ENCODE measurements around the gene NUDT15.

The NUDT15 gene

DNA sequence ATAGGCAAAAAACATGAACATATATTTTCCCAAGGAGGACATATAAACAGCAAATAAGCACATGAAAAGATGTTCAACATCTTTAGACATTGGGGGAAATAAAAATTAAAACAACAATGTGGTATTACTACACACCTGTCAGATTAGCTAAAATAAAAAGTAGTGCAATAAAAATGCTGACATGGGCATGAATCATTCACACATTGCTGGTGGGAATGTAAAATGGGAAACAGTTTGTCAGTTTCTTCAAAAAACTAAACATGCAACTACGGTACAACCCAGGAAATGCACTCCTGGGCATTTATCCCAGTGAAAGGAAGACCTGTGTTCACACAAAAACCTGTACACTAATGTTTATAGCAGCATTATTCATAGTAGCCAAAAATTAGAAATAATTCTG lies 31.1 kb upstream of the NUDT15 start:
- peaks cover 34% of the 10 kb centered on the region for H3K4me1 ChIP-seq (ENCODE audit: insufficient read depth, low read length)
- no peak overlapping the region for H3K27ac ChIP-seq (ENCODE audit: low read depth, low read length)
- no peaks in the 10 kb centered on the region for H3K9me3 ChIP-seq (ENCODE audit: insufficient read depth, low read depth, low read length)
- no peak overlapping the region for H3K9ac ChIP-seq (ENCODE audit: low read depth, low read length)
- 93% methylated on average over 1 of the region's 1 CpG for WGBS
- H3K36me3 ChIP-seq (ENCODE audit: insufficient read depth, low read length): no peaks in the 10 kb centered on the region
- no peak overlapping the region for H3K4me3 ChIP-seq (ENCODE audit: low read length)
- no peaks in the 10 kb centered on the region for H3K27me3 ChIP-seq (ENCODE audit: insufficient read depth, low read length)

DNA sequence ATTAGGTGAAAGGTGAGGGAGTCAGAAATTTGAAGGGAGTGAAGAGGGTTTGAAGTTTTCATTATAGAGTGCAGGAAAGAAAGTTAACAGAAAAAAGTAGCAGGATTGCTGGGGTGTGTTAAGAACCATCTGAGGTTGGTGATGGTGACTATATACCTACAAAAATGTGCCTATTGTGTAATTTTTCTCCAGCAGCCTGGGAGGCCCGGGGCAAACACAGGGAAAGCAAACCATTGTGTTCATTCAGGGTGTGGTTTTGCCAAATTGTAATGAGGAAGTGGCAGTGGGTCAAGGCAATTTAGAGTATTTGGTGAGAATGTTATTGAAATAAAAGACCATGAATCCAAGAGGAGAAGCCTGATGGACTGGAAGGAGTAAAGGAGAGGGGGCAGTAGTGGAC lies 28.2 kb upstream of the NUDT15 start:
- H3K27ac ChIP-seq (ENCODE audit: low read depth, low read length): no peak overlapping the region
- H3K4me3 ChIP-seq (ENCODE audit: low read length): no peak overlapping the region
- WGBS: 80% methylated on average over 1 of the region's 1 CpG
- H3K27me3 ChIP-seq (ENCODE audit: insufficient read depth, low read length): no peaks in the 10 kb centered on the region
- peaks cover 26% of the 10 kb centered on the region for H3K4me1 ChIP-seq (ENCODE audit: insufficient read depth, low read length)
- no peak overlapping the region for H3K9ac ChIP-seq (ENCODE audit: low read depth, low read length)
- no peaks in the 10 kb centered on the region for H3K36me3 ChIP-seq (ENCODE audit: insufficient read depth, low read length)
- 0 out of 2 replicates have a peak, but pooled peaks cover 8% of the 10 kb centered on the region for H3K9me3 ChIP-seq (ENCODE audit: insufficient read depth, low read depth, low read length)

DNA sequence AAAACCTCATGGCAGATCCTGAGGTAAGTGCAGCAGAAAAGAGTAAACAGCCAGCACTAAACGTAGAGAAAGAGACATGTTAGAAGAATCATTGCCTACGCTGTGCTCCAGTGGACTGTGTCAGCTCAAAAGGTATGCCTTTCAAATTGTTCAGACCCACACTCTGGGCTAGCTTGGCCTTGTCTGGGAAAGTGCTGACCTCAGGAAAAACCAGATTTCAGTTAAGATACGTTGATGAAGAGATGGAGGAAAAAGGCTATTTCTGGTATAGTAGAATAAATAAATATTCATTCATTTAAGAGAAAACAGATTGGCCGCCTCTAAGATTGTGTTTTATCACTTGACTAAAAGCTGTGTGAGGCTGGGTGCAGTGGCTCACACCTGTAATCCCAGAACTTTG lies 26.8 kb upstream of the NUDT15 start:
- Histone ChIP-seq H3K9me3 (ENCODE audit: insufficient read depth, low read depth, low read length) (0 out of 2 replicates have a peak, but pooled peaks cover 8% of the 10 kb centered on the region), H3K4me1 (ENCODE audit: insufficient read depth, low read length) (peaks cover 19% of the 10 kb centered on the region; the same call in 1 of the 2 replicates), H3K36me3 (ENCODE audit: insufficient read depth, low read length) (no peaks in the 10 kb centered on the region), H3K4me3 (ENCODE audit: low read length) (no peak overlapping the region), H3K27ac (ENCODE audit: low read depth, low read length) (no peak overlapping the region), H3K9ac (ENCODE audit: low read depth, low read length) (no peak overlapping the region), H3K27me3 (ENCODE audit: insufficient read depth, low read length) (no peaks in the 10 kb centered on the region)
- 92% methylated on average over 3 of the region's 4 CpGs for WGBS

DNA sequence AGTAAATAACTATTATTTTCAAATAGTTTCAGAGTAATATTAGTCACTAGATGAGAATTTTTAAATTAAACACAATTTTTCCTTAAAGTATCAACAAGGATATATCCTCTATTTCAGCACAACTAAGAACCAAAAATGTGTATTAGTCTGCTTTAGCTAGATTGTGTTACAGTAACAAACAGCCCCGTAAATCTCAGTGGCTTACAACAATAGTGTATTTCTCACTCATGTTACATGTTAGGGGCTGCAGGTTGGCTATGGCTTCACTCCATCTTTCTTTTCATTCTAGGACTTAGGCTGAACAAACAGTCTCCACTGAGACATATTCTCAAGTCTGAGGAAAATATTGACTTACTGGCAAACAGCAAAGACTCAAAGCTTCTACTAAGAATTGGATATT lies 24.9 kb upstream of the NUDT15 start:
- Histone ChIP-seq H3K27me3 (ENCODE audit: insufficient read depth, low read length) (no peaks in the 10 kb centered on the region), H3K9me3 (ENCODE audit: insufficient read depth, low read depth, low read length) (0 out of 2 replicates have a peak, but pooled peaks cover 8% of the 10 kb centered on the region), H3K4me1 (ENCODE audit: insufficient read depth, low read length) (peaks cover 19% of the 10 kb centered on the region; the same call in 1 of the 2 replicates), H3K9ac (ENCODE audit: low read depth, low read length) (no peak overlapping the region), H3K4me3 (ENCODE audit: low read length) (no peak overlapping the region), H3K27ac (ENCODE audit: low read depth, low read length) (no peak overlapping the region), H3K36me3 (ENCODE audit: insufficient read depth, low read length) (no peaks in the 10 kb centered on the region)
- 95% methylated on average over 1 of the region's 1 CpG for WGBS

DNA sequence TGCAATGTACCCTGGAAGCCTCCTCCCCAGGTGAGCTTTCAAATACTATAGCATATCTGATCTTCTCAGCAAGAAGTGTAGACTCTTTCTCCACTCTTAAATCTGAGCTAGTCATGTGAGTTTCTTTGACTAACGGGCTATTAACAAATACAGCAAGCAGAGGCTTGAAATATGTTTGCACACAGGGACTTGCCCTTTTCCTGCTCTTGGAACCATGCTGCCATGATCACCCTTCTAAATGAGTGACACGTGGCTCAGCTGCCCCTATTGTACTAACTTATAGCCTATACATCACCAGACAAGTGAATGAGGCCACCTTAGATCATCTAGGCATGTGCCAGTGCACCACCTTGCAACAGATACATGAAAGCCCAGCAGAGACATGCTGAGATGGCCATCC lies 23.2 kb upstream of the NUDT15 start:
- WGBS: 88% methylated on average over 2 of the region's 2 CpGs
- H3K27me3 ChIP-seq (ENCODE audit: insufficient read depth, low read length): no peaks in the 10 kb centered on the region

DNA sequence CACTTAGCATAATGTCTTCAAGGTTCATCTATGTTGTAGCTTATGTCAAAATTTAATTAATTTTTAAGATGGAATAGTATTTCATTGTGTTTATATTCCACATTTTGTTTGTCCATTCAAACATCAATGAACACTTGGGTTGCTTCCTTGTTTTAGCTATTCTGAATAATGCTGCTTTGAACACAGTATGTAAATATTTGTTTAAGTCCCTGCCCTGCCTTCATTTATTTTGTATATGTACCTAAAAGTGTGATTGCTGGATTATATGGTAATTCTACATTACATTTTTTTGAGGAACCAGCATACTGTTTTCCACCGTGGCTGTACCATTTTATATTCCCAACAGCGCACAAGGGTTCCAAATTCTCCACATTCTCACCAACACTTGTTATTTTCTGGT lies 18.9 kb upstream of the NUDT15 start:
- Histone ChIP-seq H3K9ac (ENCODE audit: low read depth, low read length) (no peak overlapping the region), H3K9me3 (ENCODE audit: insufficient read depth, low read depth, low read length) (no peaks in the 10 kb centered on the region), H3K4me1 (ENCODE audit: insufficient read depth, low read length) (no peaks in the 10 kb centered on the region), H3K36me3 (ENCODE audit: insufficient read depth, low read length) (no peaks in the 10 kb centered on the region), H3K27me3 (ENCODE audit: insufficient read depth, low read length) (no peaks in the 10 kb centered on the region), H3K27ac (ENCODE audit: low read depth, low read length) (no peak overlapping the region), H3K4me3 (ENCODE audit: low read length) (no peak overlapping the region)
- WGBS: 67% methylated on average over 1 of the region's 2 CpGs

More for the DNA sequence above, 23.2 kb upstream of the NUDT15 start:
- H3K4me3 ChIP-seq (ENCODE audit: low read length): no peak overlapping the region
- H3K27ac ChIP-seq (ENCODE audit: low read depth, low read length): no peak overlapping the region
- H3K36me3 ChIP-seq (ENCODE audit: insufficient read depth, low read length): no peaks in the 10 kb centered on the region
- H3K9me3 ChIP-seq (ENCODE audit: insufficient read depth, low read depth, low read length): 0 out of 2 replicates have a peak, but pooled peaks cover 8% of the 10 kb centered on the region
- peaks cover 15% of the 10 kb centered on the region; the same call in 1 of the 2 replicates for H3K4me1 ChIP-seq (ENCODE audit: insufficient read depth, low read length)
- H3K9ac ChIP-seq (ENCODE audit: low read depth, low read length): no peak overlapping the region

DNA sequence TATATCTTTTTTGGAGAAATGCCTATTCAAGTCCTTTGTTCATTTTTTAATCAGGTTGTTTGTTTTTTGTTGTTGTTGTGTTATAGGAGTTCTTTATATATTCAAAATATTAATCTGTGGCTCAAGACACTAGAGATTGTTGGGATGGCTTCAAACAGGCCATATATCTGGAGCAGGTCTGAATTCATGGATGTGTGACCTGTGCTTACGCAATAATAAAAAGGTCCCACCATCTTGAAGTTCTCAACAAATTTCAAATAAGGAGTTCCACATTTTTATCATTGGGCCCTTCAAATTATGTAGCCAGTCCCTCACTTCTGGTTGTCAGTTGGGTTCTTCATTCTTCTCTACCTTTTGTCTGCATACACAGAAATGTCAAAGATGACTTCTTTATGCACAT lies 17.7 kb upstream of the NUDT15 start:
- no peak overlapping the region for H3K4me3 ChIP-seq (ENCODE audit: low read length)
- no peaks in the 10 kb centered on the region for H3K9me3 ChIP-seq (ENCODE audit: insufficient read depth, low read depth, low read length)
- H3K4me1 ChIP-seq (ENCODE audit: insufficient read depth, low read length): no peaks in the 10 kb centered on the region
- no peak overlapping the region for H3K27ac ChIP-seq (ENCODE audit: low read depth, low read length)
- no peak overlapping the region for H3K9ac ChIP-seq (ENCODE audit: low read depth, low read length)
- no peaks in the 10 kb centered on the region for H3K36me3 ChIP-seq (ENCODE audit: insufficient read depth, low read length)
- WGBS: 94% methylated on average over 1 of the region's 1 CpG
- no peaks in the 10 kb centered on the region for H3K27me3 ChIP-seq (ENCODE audit: insufficient read depth, low read length)

DNA sequence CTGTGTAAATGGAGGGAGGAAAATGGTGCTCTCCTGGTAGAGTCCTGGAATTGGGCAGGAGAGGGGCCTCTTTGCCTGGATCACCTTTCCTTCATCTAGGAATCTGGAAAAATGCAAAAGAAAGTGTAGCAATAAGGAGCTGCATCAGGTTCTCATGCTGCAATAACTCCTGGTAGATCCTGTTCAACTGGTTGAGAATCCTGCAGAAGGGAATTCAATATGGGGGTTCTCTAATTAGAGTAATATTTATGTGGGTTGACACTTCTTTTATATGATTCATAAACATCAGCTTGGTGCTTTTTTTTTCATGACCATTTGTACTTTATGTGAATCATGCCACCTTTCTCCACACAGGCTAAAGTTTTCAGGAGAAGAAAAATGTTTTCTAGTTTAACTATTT lies 9.5 kb upstream of the NUDT15 start:
- no peak overlapping the region for H3K4me3 ChIP-seq (ENCODE audit: low read length)

DNA sequence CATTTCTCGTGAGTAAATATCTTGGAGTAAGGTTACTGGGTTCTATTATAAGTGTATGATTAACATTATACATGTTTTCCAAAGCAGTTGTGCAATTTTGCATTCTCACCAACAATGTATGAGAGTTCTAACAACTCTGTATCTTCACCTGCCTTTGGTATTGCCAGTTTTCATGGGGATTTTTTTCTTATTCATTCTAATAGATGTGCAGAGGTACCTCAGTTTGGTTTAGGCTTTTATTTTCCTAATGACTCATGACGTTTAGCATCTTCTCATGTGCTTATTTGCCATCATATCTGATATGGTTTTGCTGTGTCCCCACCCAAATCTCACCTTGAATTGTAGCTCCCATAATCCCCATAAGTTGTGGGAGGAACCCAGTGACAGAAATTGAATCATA lies 7.7 kb upstream of the NUDT15 start:
- Histone ChIP-seq H3K9ac (ENCODE audit: low read depth, low read length) (no peak overlapping the region), H3K4me1 (ENCODE audit: insufficient read depth, low read length) (no peaks in the 10 kb centered on the region), H3K9me3 (ENCODE audit: insufficient read depth, low read depth, low read length) (peaks cover 41% of the 10 kb centered on the region), H3K27me3 (ENCODE audit: insufficient read depth, low read length) (no peaks in the 10 kb centered on the region), H3K36me3 (ENCODE audit: insufficient read depth, low read length) (peaks cover 2% of the 10 kb centered on the region; the same call in 1 of the 2 replicates), H3K4me3 (ENCODE audit: low read length) (no peak overlapping the region), H3K27ac (ENCODE audit: low read depth, low read length) (no peak overlapping the region)
- WGBS: 93% methylated on average over 2 of the region's 2 CpGs

More for the DNA sequence above, 9.5 kb upstream of the NUDT15 start:
- H3K27me3 ChIP-seq (ENCODE audit: insufficient read depth, low read length): no peaks in the 10 kb centered on the region
- H3K9me3 ChIP-seq (ENCODE audit: insufficient read depth, low read depth, low read length): peaks cover 31% of the 10 kb centered on the region
- H3K36me3 ChIP-seq (ENCODE audit: insufficient read depth, low read length): peaks cover 2% of the 10 kb centered on the region; the same call in 1 of the 2 replicates
- H3K4me1 ChIP-seq (ENCODE audit: insufficient read depth, low read length): no peaks in the 10 kb centered on the region
- H3K27ac ChIP-seq (ENCODE audit: low read depth, low read length): no peak overlapping the region
- no peak overlapping the region for H3K9ac ChIP-seq (ENCODE audit: low read depth, low read length)

DNA sequence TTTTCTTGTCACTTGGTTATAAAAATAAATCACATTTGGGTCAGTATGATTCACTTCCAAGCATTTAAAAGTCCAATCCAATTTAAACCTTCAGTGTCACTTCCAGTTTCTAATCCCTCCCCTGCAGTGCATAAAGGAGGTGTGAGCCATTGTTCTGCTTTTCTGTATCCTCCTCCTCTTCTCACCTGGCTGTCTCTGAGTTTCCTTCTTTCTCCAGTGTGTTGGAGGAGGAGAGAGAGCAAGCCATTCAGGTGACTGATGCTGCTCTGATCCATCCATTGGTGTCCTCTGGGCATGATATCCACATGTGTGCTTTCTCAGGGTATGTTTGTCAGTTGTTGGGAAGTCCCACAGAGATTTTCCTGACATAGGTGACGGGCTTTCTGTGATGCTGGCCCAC lies 1.2 kb downstream of the NUDT15 start:
- H3K27ac ChIP-seq (ENCODE audit: low read depth, low read length): peak overlapping the region; percentile 98
- no peaks in the 10 kb centered on the region for H3K27me3 ChIP-seq (ENCODE audit: insufficient read depth, low read length)
- H3K4me1 ChIP-seq (ENCODE audit: insufficient read depth, low read length): peaks cover 18% of the 10 kb centered on the region
- peaks cover 4% of the 10 kb centered on the region; the same call in 1 of the 2 replicates for H3K9me3 ChIP-seq (ENCODE audit: insufficient read depth, low read depth, low read length)
- H3K9ac ChIP-seq (ENCODE audit: low read depth, low read length): peak overlapping the region; percentile 90; the same call in 1 of the 2 replicates
- 87% methylated on average over 1 of the region's 1 CpG for WGBS
- peak overlapping the region; percentile 66 for H3K4me3 ChIP-seq (ENCODE audit: low read length)
- peaks cover 40% of the 10 kb centered on the region for H3K36me3 ChIP-seq (ENCODE audit: insufficient read depth, low read length)

DNA sequence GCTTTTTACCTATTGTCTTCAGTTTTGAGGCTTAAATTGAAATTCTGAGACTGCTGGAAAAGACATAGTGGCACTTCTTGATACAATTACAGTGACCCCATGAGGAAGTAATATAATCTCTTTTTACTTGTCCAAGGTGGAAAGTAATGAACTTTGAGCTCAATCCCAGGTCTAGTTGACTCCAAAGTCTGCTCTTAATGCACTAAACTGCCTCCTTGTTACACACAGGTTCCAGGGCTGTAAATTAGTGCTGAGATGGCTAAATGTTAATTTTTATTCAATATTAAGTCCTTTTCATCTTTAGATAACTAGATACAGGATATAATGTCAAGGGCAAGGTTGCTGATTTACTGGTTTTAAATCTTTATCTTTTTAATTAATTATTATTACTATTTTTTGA lies 2.5 kb downstream of the NUDT15 start:
- peaks cover 50% of the 10 kb centered on the region for H3K36me3 ChIP-seq (ENCODE audit: insufficient read depth, low read length)
- H3K27me3 ChIP-seq (ENCODE audit: insufficient read depth, low read length): no peaks in the 10 kb centered on the region
- H3K9me3 ChIP-seq (ENCODE audit: insufficient read depth, low read depth, low read length): 0 out of 2 replicates have a peak, but pooled peaks cover 2% of the 10 kb centered on the region
- no peak overlapping the region for H3K27ac ChIP-seq (ENCODE audit: low read depth, low read length)
- peaks cover 18% of the 10 kb centered on the region for H3K4me1 ChIP-seq (ENCODE audit: insufficient read depth, low read length)
- no peak overlapping the region for H3K9ac ChIP-seq (ENCODE audit: low read depth, low read length)
- H3K4me3 ChIP-seq (ENCODE audit: low read length): no peak overlapping the region

DNA sequence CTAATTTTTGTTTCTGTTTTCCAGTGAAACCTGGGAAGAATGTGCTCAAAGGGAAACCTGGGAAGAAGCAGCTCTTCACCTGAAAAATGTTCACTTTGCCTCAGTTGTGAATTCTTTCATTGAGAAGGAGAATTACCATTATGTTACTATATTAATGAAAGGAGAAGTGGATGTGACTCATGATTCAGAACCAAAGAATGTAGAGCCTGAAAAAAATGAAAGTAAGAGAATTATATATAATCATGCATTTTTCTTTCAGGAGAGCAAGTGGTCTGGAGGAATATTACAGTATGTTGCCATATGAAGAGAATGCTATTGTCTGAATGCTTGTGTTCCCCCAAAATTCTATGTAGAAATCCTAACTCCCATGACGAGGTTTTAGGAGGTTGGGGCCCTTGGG lies 3.4 kb downstream of the NUDT15 start:
- Histone ChIP-seq H3K9me3 (ENCODE audit: insufficient read depth, low read depth, low read length) (0 out of 2 replicates have a peak, but pooled peaks cover 2% of the 10 kb centered on the region), H3K9ac (ENCODE audit: low read depth, low read length) (no peak overlapping the region), H3K36me3 (ENCODE audit: insufficient read depth, low read length) (peaks cover 59% of the 10 kb centered on the region), H3K27ac (ENCODE audit: low read depth, low read length) (no peak overlapping the region), H3K4me3 (ENCODE audit: low read length) (no peak overlapping the region), H3K27me3 (ENCODE audit: insufficient read depth, low read length) (no peaks in the 10 kb centered on the region), H3K4me1 (ENCODE audit: insufficient read depth, low read length) (peaks cover 18% of the 10 kb centered on the region)
- WGBS: 86% methylated on average over 1 of the region's 1 CpG

All from HUES64 (cell line).